Epithelial cell of proximal tubule (primary cell): Measurements from ENCODE around the gene FOSL2. TPM values are rescaled to one million over a fixed set of nuclear protein-coding genes. Genes with fewer than 3 reads are reported as not detected.

Source experiments
- DNase-seq: peaks from one replicate; pipeline ENCODE4 v3.0.0-alpha.2; 2011; ENCODE audit warnings: low read depth
- H3K4me3 ChIP-seq: 2 replicates; pipeline ENCODE4 v1.5.1; 2011; ENCODE audit warnings: low read depth, mild to moderate bottlenecking, low read length
- total RNA-seq: library from RNA; depleted of rRNA; stranded (reverse); fragments of >200 nt; gene quantifications from 2 replicates; pipeline ENCODE4 v1.2.3, GENCODE V29; 2015
- TF ChIP-seq, protein P1 (sequence below): conservative IDR thresholded peaks from 2 replicates; pipeline ENCODE4 v1.5.1; 2012; ENCODE audit warnings: low read depth, mild to moderate bottlenecking, low read length

Gene FOSL2
- total RNA-seq, 1 donor from 2014 or later = 91.8 TPM

GRCh38 chr2:28461056-28461455 is 68.4 kb downstream of the FOSL2 start:
- TF ChIP-seq, protein P1, sequence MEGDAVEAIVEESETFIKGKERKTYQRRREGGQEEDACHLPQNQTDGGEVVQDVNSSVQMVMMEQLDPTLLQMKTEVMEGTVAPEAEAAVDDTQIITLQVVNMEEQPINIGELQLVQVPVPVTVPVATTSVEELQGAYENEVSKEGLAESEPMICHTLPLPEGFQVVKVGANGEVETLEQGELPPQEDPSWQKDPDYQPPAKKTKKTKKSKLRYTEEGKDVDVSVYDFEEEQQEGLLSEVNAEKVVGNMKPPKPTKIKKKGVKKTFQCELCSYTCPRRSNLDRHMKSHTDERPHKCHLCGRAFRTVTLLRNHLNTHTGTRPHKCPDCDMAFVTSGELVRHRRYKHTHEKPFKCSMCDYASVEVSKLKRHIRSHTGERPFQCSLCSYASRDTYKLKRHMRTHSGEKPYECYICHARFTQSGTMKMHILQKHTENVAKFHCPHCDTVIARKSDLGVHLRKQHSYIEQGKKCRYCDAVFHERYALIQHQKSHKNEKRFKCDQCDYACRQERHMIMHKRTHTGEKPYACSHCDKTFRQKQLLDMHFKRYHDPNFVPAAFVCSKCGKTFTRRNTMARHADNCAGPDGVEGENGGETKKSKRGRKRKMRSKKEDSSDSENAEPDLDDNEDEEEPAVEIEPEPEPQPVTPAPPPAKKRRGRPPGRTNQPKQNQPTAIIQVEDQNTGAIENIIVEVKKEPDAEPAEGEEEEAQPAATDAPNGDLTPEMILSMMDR = no peak
- H3K4me3 ChIP-seq = no peak overlapping the region
- no peak for DNase-seq

DNA sequence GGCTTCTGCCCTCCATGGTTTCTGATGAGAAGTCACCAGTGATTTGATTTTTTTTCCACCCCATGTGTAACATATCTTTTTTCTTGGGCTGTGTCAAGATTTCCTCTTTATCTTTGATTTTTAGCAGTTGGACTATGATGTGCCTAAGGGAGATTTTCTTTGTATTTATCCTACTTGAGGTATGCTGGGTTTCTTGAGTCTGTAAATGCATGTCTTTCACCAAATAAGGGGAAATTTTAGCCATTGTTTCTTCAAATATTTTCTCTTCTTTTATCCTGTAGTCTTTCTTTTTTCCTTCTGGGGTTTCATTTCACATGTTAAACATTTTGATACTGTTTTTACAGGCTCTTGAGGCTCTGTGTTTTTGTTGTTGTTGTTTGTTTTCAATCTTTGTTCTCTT is 69.5 kb downstream of the FOSL2 start:
- no peak for DNase-seq
- H3K4me3 ChIP-seq = no peak overlapping the region
- TF ChIP-seq, protein P1 = no peak

DNA sequence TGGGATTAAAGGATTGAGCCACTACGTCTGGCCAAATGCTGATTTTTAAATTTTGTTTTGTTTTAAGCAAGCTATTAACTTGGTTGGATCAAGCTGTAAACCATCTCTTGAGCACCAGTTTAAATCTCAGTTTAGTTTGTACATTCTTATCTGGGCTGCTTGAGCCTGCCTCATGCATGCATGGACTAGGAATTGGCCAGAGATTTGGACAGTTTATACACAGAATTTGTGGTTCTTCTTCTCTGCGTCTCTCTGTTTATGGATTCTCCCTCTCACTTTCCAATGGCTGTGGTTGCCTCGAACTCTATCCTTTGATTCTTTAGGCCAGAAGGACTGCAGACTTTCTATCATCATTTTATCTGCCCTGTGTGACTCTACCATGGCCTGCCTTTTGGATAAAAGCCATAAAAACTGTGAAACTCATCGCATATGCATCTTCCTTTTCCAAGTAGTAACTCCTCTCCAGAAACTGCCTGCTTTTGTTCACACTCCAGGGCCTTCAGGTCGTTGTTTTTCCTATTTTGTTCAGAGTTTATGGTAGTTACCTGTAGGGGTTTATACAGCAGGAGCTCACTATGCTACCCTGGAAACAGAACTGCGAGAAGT is 70.7 kb downstream of the FOSL2 start:
- no peak for DNase-seq
- TF ChIP-seq, protein P1 = no peak
- no peak overlapping the region for H3K4me3 ChIP-seq

- no peak overlapping the region for H3K4me3 ChIP-seq
- no peak for DNase-seq
- TF ChIP-seq, protein P1 = no peak
Measured at GRCh38 chr2:28463893-28464292, 71.2 kb downstream of the FOSL2 start.

- no peak for DNase-seq
- no peak overlapping the region for H3K4me3 ChIP-seq
- TF ChIP-seq, protein P1 = no peak
Measured at GRCh38 chr2:28465148-28465885, 72.7 kb downstream of the FOSL2 start.

Other genes starting within 250 kb of the FOSL2 start
- gene PLB1, start 103.2 kb downstream of the FOSL2 start, total RNA-seq = 1.2 and 2.1 TPM in 2 replicates